Esophagus muscularis mucosa (tissue), 4 donors: ENCODE measurements around the gene MRPL55. TPM values are rescaled to one million over a fixed set of nuclear protein-coding genes. Genes with fewer than 3 reads are reported as not detected.

Experiments used
- DNase-seq: peaks from one replicate; pipeline ENCODE4 v3.0.0-alpha.2; 2017; ENCODE audit errors: extremely low spot score
- H3K27ac ChIP-seq, 4 donors: fragments of 200-600 bp; sonication (generic); replicated peaks in 1 of 4; 1 replicate in 3 of 4; 2 replicates in 1 of 4; pipeline ENCODE4 v1.5.1; 2016 to 2019; ENCODE audit warnings: mild to moderate bottlenecking in 1 of 4
- H3K27me3 ChIP-seq, 4 donors: fragments of 200-600 bp; sonication (generic); one replicate each; pipeline versions ENCODE4 v1.5.1 to v1.6.0; 2016 to 2019
- H3K36me3 ChIP-seq, 4 donors: fragments of 200-600 bp; sonication (generic); one replicate each; pipeline ENCODE4 v1.5.1; 2016 to 2019
- H3K4me1 ChIP-seq, 4 donors: fragments of 200-600 bp; sonication (generic); one replicate each; pipeline ENCODE4 v1.5.1; 2016 to 2019
- H3K4me3 ChIP-seq, 4 donors: fragments of 200-600 bp; sonication (generic); 1 replicate in 2 of 4; 2 replicates in 2 of 4; pipeline ENCODE4 v1.5.1; 2016 to 2019; ENCODE audit warnings: mild to moderate bottlenecking in 4 of 4, moderate library complexity in 1 of 4
- H3K9me3 ChIP-seq, 4 donors: fragments of 200-600 bp; sonication (generic); 1 replicate in 3 of 4; 2 replicates in 1 of 4; pipeline ENCODE4 v1.5.1; 2016 to 2019
- EP300 ChIP-seq: sonication (generic); formaldehyde crosslinking; IDR thresholded peaks from one replicate; pipeline ENCODE4 v1.6.1; 2017; ENCODE audit warnings: antibody characterized with exemption
- POLR2A ChIP-seq: fragments of 450-650 bp; IDR thresholded peaks from one replicate; pipeline ENCODE4 v1.6.1; 2017; ENCODE audit warnings: antibody characterized with exemption, moderate library complexity, mild to moderate bottlenecking, low read depth
- POLR2AphosphoS5 ChIP-seq, 2 donors: sonication (generic); formaldehyde crosslinking; IDR thresholded peaks; one replicate each; pipeline ENCODE4 v1.6.1; 2017; ENCODE audit warnings: antibody characterized with exemption in 2 of 2
- WGBS: methylation state at CpG from one replicate; pipeline ENCODE4 v1.1.5; 2018; 5-methylcytosine and 5-hydroxymethylcytosine counted together
- intact Hi-C: fragments of 100-400 bp; cut with DNase I; formaldehyde crosslinking; loops from one replicate; pipeline ENCODE4 v1.15.1; 2023
- total RNA-seq, 4 donors: library from RNA; depleted of rRNA; stranded (reverse); fragments of >200 nt; gene quantifications; one replicate each; pipeline versions ENCODE4 v1.1.0 to v1.2.1, GENCODE V29; 2016
- TF ChIP-seq, protein P1 (sequence below), 3 experiments: fragments of 200-600 bp in 2 of 3; fragments of 450-650 bp in 1 of 3; sonication (generic) in 2 of 3; IDR thresholded peaks; one replicate each; pipeline ENCODE4 v1.5.1; 2017 to 2019; ENCODE audit warnings: antibody characterized with exemption in 3 of 3, mild to moderate bottlenecking in 2 of 3, moderate library complexity in 1 of 3

The MRPL55 gene
- total RNA-seq, 4 donors from 2014 or later: 52.3 to 64.9 (median 60.1) TPM

- intact Hi-C loops: no loop called here
- no peaks in the 10 kb centered on the region for H3K36me3 ChIP-seq
- H3K9me3 ChIP-seq: no peaks in the 10 kb centered on the region
- 67% methylated on average over 2 of the region's 2 CpGs for WGBS
- TF ChIP-seq POLR2AphosphoS5 (IDR thresholded peaks at IDR 0.05): no peak
- no peak for TF ChIP-seq POLR2A
- TF ChIP-seq EP300: no peak
- TF ChIP-seq, protein P1, sequence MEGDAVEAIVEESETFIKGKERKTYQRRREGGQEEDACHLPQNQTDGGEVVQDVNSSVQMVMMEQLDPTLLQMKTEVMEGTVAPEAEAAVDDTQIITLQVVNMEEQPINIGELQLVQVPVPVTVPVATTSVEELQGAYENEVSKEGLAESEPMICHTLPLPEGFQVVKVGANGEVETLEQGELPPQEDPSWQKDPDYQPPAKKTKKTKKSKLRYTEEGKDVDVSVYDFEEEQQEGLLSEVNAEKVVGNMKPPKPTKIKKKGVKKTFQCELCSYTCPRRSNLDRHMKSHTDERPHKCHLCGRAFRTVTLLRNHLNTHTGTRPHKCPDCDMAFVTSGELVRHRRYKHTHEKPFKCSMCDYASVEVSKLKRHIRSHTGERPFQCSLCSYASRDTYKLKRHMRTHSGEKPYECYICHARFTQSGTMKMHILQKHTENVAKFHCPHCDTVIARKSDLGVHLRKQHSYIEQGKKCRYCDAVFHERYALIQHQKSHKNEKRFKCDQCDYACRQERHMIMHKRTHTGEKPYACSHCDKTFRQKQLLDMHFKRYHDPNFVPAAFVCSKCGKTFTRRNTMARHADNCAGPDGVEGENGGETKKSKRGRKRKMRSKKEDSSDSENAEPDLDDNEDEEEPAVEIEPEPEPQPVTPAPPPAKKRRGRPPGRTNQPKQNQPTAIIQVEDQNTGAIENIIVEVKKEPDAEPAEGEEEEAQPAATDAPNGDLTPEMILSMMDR (IDR thresholded peaks at IDR 0.05): no peak
- H3K27me3 ChIP-seq: peaks cover 0 to 20% (median 0%) of the 10 kb centered on the region in 4 donors
- no peak overlapping the region for H3K4me3 ChIP-seq
- H3K4me1 ChIP-seq: no peaks in the 10 kb centered on the region
- H3K27ac ChIP-seq: no peak overlapping the region
- DNase-seq: no peak
These were observed 14.4 kb upstream of the MRPL55 start for GRCh38 chr1:228123505-228123904.

GRCh38 chr1:228122921-228123441 lies 13.9 kb upstream of the MRPL55 start:
- no peak overlapping the region for H3K27ac ChIP-seq
- H3K27me3 ChIP-seq: peaks cover 0 to 15% (median 0%) of the 10 kb centered on the region in 4 donors
- H3K36me3 ChIP-seq: no peaks in the 10 kb centered on the region
- DNase-seq: no peak
- intact Hi-C loops: no loop called here
- no peaks in the 10 kb centered on the region for H3K4me1 ChIP-seq
- TF ChIP-seq, protein P1 (IDR thresholded peaks at IDR 0.05): no peak
- TF ChIP-seq EP300: no peak
- TF ChIP-seq POLR2AphosphoS5 (IDR thresholded peaks at IDR 0.05): no peak
- no peak for TF ChIP-seq POLR2A
- no peaks in the 10 kb centered on the region for H3K9me3 ChIP-seq
- no peak overlapping the region for H3K4me3 ChIP-seq
- WGBS: 53% methylated on average over 1 of the region's 1 CpG

GRCh38 chr1:228120857-228121489 lies 11.9 kb upstream of the MRPL55 start:
- Histone ChIP-seq H3K27ac (no peak overlapping the region), H3K9me3 (no peaks in the 10 kb centered on the region), H3K4me1 (no peaks in the 10 kb centered on the region), H3K36me3 (no peaks in the 10 kb centered on the region), H3K4me3 (no peak overlapping the region), H3K27me3 (no peaks in the 10 kb centered on the region)
- no peak for TF ChIP-seq POLR2A
- TF ChIP-seq, protein P1 (IDR thresholded peaks at IDR 0.05): no peak
- TF ChIP-seq EP300: no peak
- TF ChIP-seq POLR2AphosphoS5 (IDR thresholded peaks at IDR 0.05): no peak
- WGBS: 59% methylated on average over 5 of the region's 5 CpGs
- DNase-seq: no peak
- intact Hi-C loops: no loop called here

DNA sequence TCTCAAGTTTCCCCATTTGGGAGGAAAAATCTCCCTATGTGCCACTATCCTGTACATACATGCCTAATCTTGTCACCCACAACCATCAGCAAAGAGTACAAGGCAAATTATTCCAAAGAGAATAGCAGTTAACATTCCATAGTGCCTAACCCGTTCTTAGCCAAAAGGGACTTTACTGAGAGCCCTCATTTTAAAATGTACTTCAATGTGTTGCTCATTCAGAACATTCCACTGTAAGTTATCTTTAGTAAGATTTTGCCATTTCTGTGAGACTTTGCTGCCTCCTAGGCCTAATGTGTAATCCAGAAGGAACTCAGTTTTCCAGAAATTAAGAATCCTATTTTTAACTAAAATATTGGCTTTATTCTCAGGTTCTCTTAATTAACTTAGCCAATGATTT lies 11.3 kb upstream of the MRPL55 start:
- Histone ChIP-seq H3K4me1 (no peaks in the 10 kb centered on the region), H3K9me3 (no peaks in the 10 kb centered on the region), H3K27ac (no peak overlapping the region), H3K27me3 (no peaks in the 10 kb centered on the region), H3K36me3 (no peaks in the 10 kb centered on the region), H3K4me3 (no peak overlapping the region)
- DNase-seq: no peak
- TF ChIP-seq POLR2AphosphoS5 (IDR thresholded peaks at IDR 0.05): no peak
- whole genome bisulfite sequencing: 90% methylated on average over 1 of the region's 1 CpG
- intact Hi-C loops: no loop called here

GRCh38 chr1:228118040-228118439 lies 8.9 kb upstream of the MRPL55 start:
- H3K9me3 ChIP-seq: no peaks in the 10 kb centered on the region
- intact Hi-C loops: no loop called here
- 79% methylated on average over 2 of the region's 2 CpGs for WGBS
- H3K27ac ChIP-seq: no peak overlapping the region
- TF ChIP-seq EP300: no peak
- no peak for TF ChIP-seq POLR2A
- TF ChIP-seq POLR2AphosphoS5 (IDR thresholded peaks at IDR 0.05): no peak
- TF ChIP-seq, protein P1 (IDR thresholded peaks at IDR 0.05): no peak
- no peaks in the 10 kb centered on the region for H3K27me3 ChIP-seq
- H3K4me1 ChIP-seq: no peaks in the 10 kb centered on the region
- DNase-seq: no peak
- no peaks in the 10 kb centered on the region for H3K36me3 ChIP-seq
- H3K4me3 ChIP-seq: no peak overlapping the region
